GM12878 (cell line): Measurements from ENCODE around the gene YWHAG. TPM values are rescaled to one million over a fixed set of nuclear protein-coding genes. Genes with fewer than 3 reads are reported as not detected.

Source experiments
- ATAC-seq: fragments of 200-7000 bp; cut with Tn5 transposase; 3 replicates; pipeline ENCODE4 v1.9.1; 2020; ENCODE audit warnings: mild to moderate bottlenecking, moderate library complexity
- BruUV-seq: library from RNA; stranded (reverse); fragments of 400-500 nt; replicated peaks from 2 replicates; lab custom pipeline; 2021; lab: Mats Ljungman, UMichigan
- CTCF ChIA-PET: fragments of 300-600 bp; sonication (Branson Sonifier 250); formaldehyde crosslinking; extraction: SDS; loops from one replicate; lab custom pipeline; 2021; ENCODE audit warnings: inconsistent platforms; lab: Yijun Ruan, JAX
- POLR2A ChIA-PET: fragments of 350-600 bp; formaldehyde crosslinking; extraction: SDS; loops from one replicate; lab custom pipeline; 2021; ENCODE audit warnings: inconsistent platforms; lab: Charles Lee
- RAD21 ChIA-PET: fragments of 300-600 bp; sonication (Branson Sonifier 250); formaldehyde crosslinking; loops from one replicate; lab custom pipeline; 2023; ENCODE audit warnings: antibody characterized with exemption; ENCODE audit not compliant: unreplicated experiment; lab: Charles Lee
- SMC1A ChIA-PET: fragments of 300-600 bp; sonication (Branson Sonifier 250); formaldehyde crosslinking; loops from one replicate; lab custom pipeline; 2023; ENCODE audit not compliant: unreplicated experiment, uncharacterized antibody; lab: Charles Lee
- DNase-seq: peaks from one replicate; pipeline ENCODE4 v3.0.0-alpha.2; 2011; ENCODE audit warnings: low read depth, low spot score
- FAIRE-seq: peaks from 3 replicates; lab custom pipeline; 2011; peaks lifted over from hg19 to GRCh38; lab: Jason Lieb, UNC
- H2AFZ ChIP-seq: 2 replicates; pipeline ENCODE4 v1.6.0; 2011; ENCODE audit warnings: low read depth, low read length, control low read depth; ENCODE audit not compliant: control insufficient read depth
- H3K27ac ChIP-seq: 2 replicates; pipeline ENCODE4 v1.5.1; 2011; ENCODE audit warnings: control low read depth; ENCODE audit not compliant: control insufficient read depth, insufficient read depth
- H3K27me3 ChIP-seq, 2 experiments: replicated peaks in 1 of 2; 2 replicates each; pipeline versions ENCODE4 v1.6.0 to v1.6.1; 2011; ENCODE audit warnings: low read length in 1 of 2; ENCODE audit not compliant: control insufficient read depth in 2 of 2, insufficient read depth in 2 of 2
- H3K36me3 ChIP-seq, 2 experiments: 2 replicates each; pipeline ENCODE4 v1.5.1; 2011; ENCODE audit warnings: low read length in 1 of 2; ENCODE audit not compliant: control insufficient read depth in 2 of 2, insufficient read depth in 2 of 2
- H3K4me1 ChIP-seq: 2 replicates; pipeline ENCODE4 v1.6.1; 2011; ENCODE audit warnings: mild to moderate bottlenecking, low read length, moderate library complexity, mixed read lengths; ENCODE audit not compliant: control insufficient read depth, insufficient read depth
- H3K4me2 ChIP-seq: 2 replicates; pipeline ENCODE4 v1.6.0; 2011; ENCODE audit warnings: control low read depth; ENCODE audit not compliant: control insufficient read depth, insufficient read depth
- H3K4me3 ChIP-seq: fragments of 200-600 bp; sonication (generic); 2 replicates; pipeline ENCODE4 v1.5.1; 2016
- H3K79me2 ChIP-seq: 2 replicates; pipeline ENCODE4 v1.6.0; 2011; ENCODE audit warnings: low read length; ENCODE audit not compliant: control insufficient read depth, insufficient read depth
- H3K9ac ChIP-seq: 2 replicates; pipeline ENCODE4 v1.8.0; 2011; ENCODE audit warnings: low read length, control low read depth, mixed read lengths; ENCODE audit not compliant: control insufficient read depth, insufficient read depth
- H3K9me3 ChIP-seq: replicated peaks from 3 replicates; pipeline ENCODE4 v1.5.1; 2011; ENCODE audit warnings: mild to moderate bottlenecking, low read length; ENCODE audit not compliant: control insufficient read depth, insufficient read depth
- H4K20me1 ChIP-seq: 2 replicates; pipeline ENCODE4 v1.6.0; 2011; ENCODE audit not compliant: control insufficient read depth, insufficient read depth
- CBFB ChIP-seq: IDR thresholded peaks from 2 replicates; pipeline ENCODE4 v1.6.1; 2016; ENCODE audit warnings: antibody characterized with exemption, low read depth
- CEBPZ ChIP-seq: fragments of 150-350 bp; IDR thresholded peaks from 2 replicates; pipeline ENCODE4 v1.6.1; 2016; ENCODE audit warnings: low read depth, low read length
- MEF2A ChIP-seq: IDR thresholded peaks from 2 replicates; pipeline ENCODE4 v1.6.1; 2011; ENCODE audit warnings: low read depth, mild to moderate bottlenecking, low read length, moderate library complexity; ENCODE audit not compliant: insufficient read depth
- MYB ChIP-seq: fragments of 150-350 bp; IDR thresholded peaks from 2 replicates; pipeline ENCODE4 v1.6.1; 2014; ENCODE audit warnings: mild to moderate bottlenecking, low read depth, low read length, borderline replicate concordance
- NR2C1 ChIP-seq: fragments of 450-650 bp; IDR thresholded peaks from 2 replicates; pipeline ENCODE4 v1.6.1; 2017; ENCODE audit warnings: antibody characterized with exemption, mild to moderate bottlenecking, moderate library complexity
- PRDM15 ChIP-seq: fragments of 450-650 bp; formaldehyde crosslinking; IDR thresholded peaks from 2 replicates; pipeline ENCODE4 v1.4.0; 2020; ENCODE audit warnings: mild to moderate bottlenecking, moderate library complexity
- RAD21 ChIP-seq: IDR thresholded peaks from 2 replicates; pipeline ENCODE4 v1.6.1; 2011; ENCODE audit warnings: mild to moderate bottlenecking, low read depth, low read length, moderate library complexity; ENCODE audit not compliant: insufficient read depth
- STAT3 ChIP-seq: IDR thresholded peaks from 2 replicates; pipeline ENCODE4 v1.6.1; 2011; ENCODE audit warnings: low read depth, low read length, improper control_type of control experiment
- ZBED1 ChIP-seq: IDR thresholded peaks from 2 replicates; pipeline ENCODE4 v1.6.1; 2016; ENCODE audit warnings: borderline replicate concordance
- ZNF687 ChIP-seq: fragments of 450-650 bp; IDR thresholded peaks from 2 replicates; pipeline ENCODE4 v1.6.1; 2017; ENCODE audit warnings: mild to moderate bottlenecking, moderate library complexity
- WGBS: methylation state at CpG from one replicate; pipeline ENCODE4 v1.1.6; 2016; ENCODE audit warnings: low lambda C conversion rate; ENCODE audit not compliant: insufficient replicate concordance, insufficient coverage; ENCODE audit errors: missing lambda C conversion rate; 5-methylcytosine and 5-hydroxymethylcytosine counted together
- in situ Hi-C: fragments of 300-500 bp; cut with MboI; formaldehyde crosslinking; loops from 9 replicates; pipeline ENCODE4 v1.14.3; 2018; ENCODE audit warnings: mixed read lengths
- intact Hi-C: fragments of 100-400 bp; cut with micrococcal nuclease; formaldehyde crosslinking; loops from one replicate; pipeline ENCODE4 v1.14.2; 2022; ENCODE audit not compliant: unreplicated experiment
- polyA plus RNA-seq, 11 experiments: library from polyadenylated mRNA; depleted of rRNA in 4 of 11; unstranded in 6 of 11; stranded (reverse) in 5 of 11; fragments of >200 nt; fragmentation: Nextera tagmentation in 4 of 11; fragmentation: Illumina TruSeq in 1 of 11; extraction: Ambion mirVana in 4 of 11; extraction: Trizol in 1 of 11; gene quantifications; 1 replicate in 1 of 11; 2 replicates in 10 of 11; pipeline versions ENCODE4 v1.2.1 to v1.2.3, GENCODE V29; 2011 to 2016; ENCODE audit warnings: inconsistent platforms in 2 of 11, missing spikeins in 2 of 11, low read depth in 1 of 11
- total RNA-seq, 4 experiments: library from RNA; depleted of rRNA in 3 of 4; stranded (reverse); fragments of >200 nt in 3 of 4; fragmentation: Illumina TruSeq in 1 of 4; extraction: Trizol in 1 of 4; gene quantifications; 2 replicates each; pipeline versions ENCODE4 v1.2.1 to v1.2.3, GENCODE V29; 2013 to 2021

The YWHAG gene
- total and polyA plus RNA-seq, 10 of the 15 experiments (the other 5 are each of a cell fraction or from before 2014, with no cell fraction given) = 20.2 to 157 (median 41.3) TPM

- peak; percentile 95 for FAIRE-seq
- POLR2A ChIA-PET = interaction anchor here (0.8 to 2.1 kb wide), 6 partner anchors 10 to 26 kb away, joined by 3 to 12 read pairs (median 4); partner anchors contain the start of gene HSPB1
- Histone ChIP-seq H3K4me1 (peaks cover 6% of the 10 kb centered on the region), H2AFZ (peak overlapping the region; percentile 77), H3K9me3 (no peaks in the 10 kb centered on the region), H3K79me2 (no peaks in the 10 kb centered on the region), H3K4me3 (no peak overlapping the region), H4K20me1 (no peaks in the 10 kb centered on the region), H3K9ac (peak overlapping the region; percentile 7; the same call in 1 of the 2 replicates), H3K36me3 (no peaks in the 10 kb centered on the region), H3K27ac (peak overlapping the region; percentile 13), H3K27me3 (no peaks in the 10 kb centered on the region), H3K4me2 (peak overlapping the region; percentile 14; the same call in 1 of the 2 replicates)
- RAD21 ChIA-PET = interaction anchor here (0.7 to 3.1 kb wide), 7 partner anchors 11 to 121 kb away, joined by 3 to 86 read pairs (median 5); partner anchors contain the start of gene HSPB1
- in situ Hi-C loops = no loop called here
- intact Hi-C loops = loop anchor here (1.0 kb wide), 2 partner anchors 23 to 113 kb away; no protein-coding TSS in a partner anchor
- DNase-seq = peak; percentile 77
- BruUV-seq = no TSS peak
- SMC1A ChIA-PET = interaction anchor here (0.6 to 3.0 kb wide), 8 partner anchors 10 to 120 kb away, joined by 3 to 34 read pairs (median 5); partner anchors contain the start of gene HSPB1
- WGBS = 13% methylated on average over 27 of the region's 30 CpGs
- CTCF ChIA-PET = interaction anchor here (0.7 to 12.9 kb wide), 20 partner anchors 10 to 271 kb away, joined by 3 to 229 read pairs (median 4); partner anchors contain the start of genes HSPB1 and YWHAG
- peak; percentile 93 for ATAC-seq
- TF ChIP-seq ZNF687 (no peak), PRDM15 (no peak), MYB (no peak), ZBED1 (no peak), NR2C1 (no peak), RAD21 (peak; percentile 81), MEF2A (peak; percentile 63; the same call in 1 of the 2 replicates), CBFB (no peak), STAT3 (no peak), CEBPZ (no peak)
Measured at GRCh38 chr7:76291351-76292212, 67.2 kb downstream of the YWHAG start.
